SW480 (cell line): ENCODE measurements around the gene ANKZF1.
"Not testable (repeated sequence)": the region's sequence is repeated elsewhere in the genome, so short reads cannot be mapped to it uniquely, and the experiment has no call there.

Experiments
- DNase-seq: peaks from one replicate; pipeline ENCODE4 v3.0.0-alpha.2; 2016; ENCODE audit warnings: low spot score

Gene ANKZF1, protein sequence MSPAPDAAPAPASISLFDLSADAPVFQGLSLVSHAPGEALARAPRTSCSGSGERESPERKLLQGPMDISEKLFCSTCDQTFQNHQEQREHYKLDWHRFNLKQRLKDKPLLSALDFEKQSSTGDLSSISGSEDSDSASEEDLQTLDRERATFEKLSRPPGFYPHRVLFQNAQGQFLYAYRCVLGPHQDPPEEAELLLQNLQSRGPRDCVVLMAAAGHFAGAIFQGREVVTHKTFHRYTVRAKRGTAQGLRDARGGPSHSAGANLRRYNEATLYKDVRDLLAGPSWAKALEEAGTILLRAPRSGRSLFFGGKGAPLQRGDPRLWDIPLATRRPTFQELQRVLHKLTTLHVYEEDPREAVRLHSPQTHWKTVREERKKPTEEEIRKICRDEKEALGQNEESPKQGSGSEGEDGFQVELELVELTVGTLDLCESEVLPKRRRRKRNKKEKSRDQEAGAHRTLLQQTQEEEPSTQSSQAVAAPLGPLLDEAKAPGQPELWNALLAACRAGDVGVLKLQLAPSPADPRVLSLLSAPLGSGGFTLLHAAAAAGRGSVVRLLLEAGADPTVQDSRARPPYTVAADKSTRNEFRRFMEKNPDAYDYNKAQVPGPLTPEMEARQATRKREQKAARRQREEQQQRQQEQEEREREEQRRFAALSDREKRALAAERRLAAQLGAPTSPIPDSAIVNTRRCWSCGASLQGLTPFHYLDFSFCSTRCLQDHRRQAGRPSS

DNA sequence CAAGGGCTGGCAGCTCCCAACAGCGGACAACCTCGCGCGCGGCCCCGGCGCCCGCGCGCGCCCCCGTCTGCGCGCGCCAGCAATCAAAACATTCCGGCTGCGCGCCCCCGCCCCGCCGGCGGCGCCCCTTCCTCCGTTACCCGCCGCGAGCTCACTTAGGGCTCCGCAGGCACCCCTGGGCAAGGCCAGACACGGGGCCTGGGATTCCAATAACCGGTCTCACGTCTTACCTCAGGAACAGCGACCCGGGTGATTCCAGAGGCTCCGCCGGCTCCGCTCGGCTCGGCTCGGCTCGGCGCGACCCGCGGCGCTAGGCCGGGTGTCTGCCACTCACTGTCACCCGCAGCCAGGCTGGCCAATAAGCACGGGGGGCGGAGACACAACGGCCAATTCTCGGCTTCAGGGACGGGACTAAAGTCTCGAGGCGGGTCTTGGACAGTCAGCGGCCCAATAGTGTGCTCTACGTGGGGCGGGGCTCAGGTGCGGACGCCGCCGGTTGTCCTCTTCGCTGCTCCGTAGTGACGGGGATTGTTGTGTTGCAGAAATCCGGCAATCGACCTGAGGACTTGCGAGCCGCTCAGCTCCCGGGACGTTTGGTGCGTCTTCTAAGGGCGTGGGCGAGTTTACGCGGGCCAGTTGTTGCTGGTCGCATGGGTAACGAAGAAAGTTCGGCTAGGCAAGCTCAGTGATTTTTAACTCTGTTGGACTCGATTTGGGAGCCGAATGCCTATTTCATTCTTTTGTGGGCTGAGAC lies at the start of gene ANKZF1, which contains the start of gene ATG9A:
TSS of gene ANKZF1 (plus strand) at position 502 of the 754 bp plus-strand sequence. CDS start 452 bp downstream, outside the sequence.
TSS of gene ATG9A (minus strand) at position 332 of the 754 bp plus-strand sequence. CDS start 1,612 bp downstream, outside the sequence.
- DNase-seq = peak; percentile 99

DNA sequence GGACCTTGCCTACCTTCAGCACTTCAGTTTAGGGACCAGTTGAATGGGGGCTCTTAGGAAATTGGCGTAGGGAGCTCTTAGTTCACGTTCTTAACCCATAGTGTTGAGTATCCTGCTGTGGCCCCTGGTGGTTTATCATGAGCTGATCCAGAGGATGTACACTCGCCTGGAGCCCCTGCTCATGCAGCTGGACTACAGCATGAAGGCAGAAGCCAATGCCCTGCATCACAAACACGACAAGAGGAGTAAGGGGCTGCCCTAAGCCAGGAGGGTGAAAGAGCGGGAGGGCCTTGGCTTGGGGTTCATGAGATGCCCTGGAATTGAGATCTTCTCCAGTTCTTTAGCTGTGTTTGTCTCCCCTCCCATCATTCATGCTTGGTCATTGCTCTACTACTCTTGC lies 48.6 kb upstream of the ANKZF1 start:
- DNase-seq = no peak

DNA sequence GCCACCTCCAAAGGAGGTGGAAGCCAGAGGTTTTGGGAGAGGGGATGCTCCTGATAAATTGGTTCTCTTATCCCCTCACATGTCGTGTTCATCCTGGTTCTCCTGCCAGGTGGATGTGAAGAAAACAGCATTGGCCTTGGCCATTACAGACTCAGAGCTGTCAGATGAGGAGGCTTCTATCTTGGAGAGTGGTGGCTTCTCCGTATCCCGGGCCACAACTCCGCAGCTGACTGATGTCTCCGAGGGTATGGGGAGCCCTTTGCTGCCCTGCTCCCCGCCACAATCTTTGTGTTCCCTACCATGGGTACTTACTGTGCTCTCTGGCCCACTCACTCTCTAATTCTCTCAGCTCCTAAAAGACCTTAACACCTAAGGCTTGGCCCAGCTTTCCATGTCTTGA lies 48.1 kb upstream of the ANKZF1 start:
- DNase-seq = no peak

DNA sequence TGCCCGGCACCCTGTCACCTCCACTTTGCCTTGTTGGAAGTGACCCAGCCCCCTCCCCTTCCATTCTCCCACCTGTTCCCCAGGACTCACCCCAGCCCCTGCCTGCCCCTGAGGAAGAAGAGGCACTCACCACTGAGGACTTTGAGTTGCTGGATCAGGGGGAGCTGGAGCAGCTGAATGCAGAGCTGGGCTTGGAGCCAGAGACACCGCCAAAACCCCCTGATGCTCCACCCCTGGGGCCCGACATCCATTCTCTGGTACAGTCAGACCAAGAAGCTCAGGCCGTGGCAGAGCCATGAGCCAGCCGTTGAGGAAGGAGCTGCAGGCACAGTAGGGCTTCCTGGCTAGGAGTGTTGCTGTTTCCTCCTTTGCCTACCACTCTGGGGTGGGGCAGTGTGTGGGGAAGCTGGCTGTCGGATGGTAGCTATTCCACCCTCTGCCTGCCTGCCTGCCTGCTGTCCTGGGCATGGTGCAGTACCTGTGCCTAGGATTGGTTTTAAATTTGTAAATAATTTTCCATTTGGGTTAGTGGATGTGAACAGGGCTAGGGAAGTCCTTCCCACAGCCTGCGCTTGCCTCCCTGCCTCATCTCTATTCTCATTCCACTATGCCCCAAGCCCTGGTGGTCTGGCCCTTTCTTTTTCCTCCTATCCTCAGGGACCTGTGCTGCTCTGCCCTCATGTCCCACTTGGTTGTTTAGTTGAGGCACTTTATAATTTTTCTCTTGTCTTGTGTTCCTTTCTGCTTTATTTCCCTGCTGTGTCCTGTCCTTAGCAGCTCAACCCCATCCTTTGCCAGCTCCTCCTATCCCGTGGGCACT lies 47.1 kb upstream of the ANKZF1 start:
- no peak for DNase-seq

DNA sequence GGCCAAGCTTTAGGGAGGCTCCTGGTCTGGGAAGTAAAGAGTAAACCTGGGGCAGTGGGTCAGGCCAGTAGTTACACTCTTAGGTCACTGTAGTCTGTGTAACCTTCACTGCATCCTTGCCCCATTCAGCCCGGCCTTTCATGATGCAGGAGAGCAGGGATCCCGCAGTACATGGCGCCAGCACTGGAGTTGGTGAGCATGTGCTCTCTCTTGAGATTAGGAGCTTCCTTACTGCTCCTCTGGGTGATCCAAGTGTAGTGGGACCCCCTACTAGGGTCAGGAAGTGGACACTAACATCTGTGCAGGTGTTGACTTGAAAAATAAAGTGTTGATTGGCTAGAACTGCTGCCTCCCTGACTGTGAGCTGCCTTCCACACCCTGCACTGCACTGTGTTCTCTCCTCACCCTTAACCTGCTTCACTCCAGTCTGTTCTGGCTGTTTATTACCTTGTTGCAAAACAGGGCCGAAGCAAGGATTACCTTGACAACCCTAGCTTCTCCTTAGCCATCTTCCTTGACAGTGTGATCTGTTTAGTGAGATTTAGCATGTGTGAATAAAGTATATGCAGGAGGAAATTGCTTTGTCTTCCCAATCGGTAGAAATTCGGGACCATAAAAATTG lies 46.3 kb upstream of the ANKZF1 start:
- no peak for DNase-seq

DNA sequence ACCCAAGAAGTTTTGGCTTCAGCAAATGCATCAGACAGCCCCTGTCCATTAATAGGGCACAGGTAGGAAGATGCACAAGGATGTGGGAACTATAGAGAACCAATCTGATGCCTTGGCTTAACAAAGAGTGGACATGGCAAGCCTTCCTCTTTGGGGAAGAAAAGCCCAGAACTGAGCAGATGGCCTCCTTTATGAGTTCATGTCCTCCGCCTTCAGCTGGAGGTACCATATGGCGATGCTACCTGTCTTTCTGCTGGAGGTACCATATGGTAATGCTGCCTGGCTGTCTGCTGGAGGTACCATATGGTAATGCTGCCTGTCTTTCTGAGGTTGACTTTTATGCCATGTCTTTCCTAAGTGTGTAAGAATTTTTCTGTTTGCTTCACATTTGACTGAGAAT lies 45.5 kb upstream of the ANKZF1 start:
- no peak for DNase-seq

DNA sequence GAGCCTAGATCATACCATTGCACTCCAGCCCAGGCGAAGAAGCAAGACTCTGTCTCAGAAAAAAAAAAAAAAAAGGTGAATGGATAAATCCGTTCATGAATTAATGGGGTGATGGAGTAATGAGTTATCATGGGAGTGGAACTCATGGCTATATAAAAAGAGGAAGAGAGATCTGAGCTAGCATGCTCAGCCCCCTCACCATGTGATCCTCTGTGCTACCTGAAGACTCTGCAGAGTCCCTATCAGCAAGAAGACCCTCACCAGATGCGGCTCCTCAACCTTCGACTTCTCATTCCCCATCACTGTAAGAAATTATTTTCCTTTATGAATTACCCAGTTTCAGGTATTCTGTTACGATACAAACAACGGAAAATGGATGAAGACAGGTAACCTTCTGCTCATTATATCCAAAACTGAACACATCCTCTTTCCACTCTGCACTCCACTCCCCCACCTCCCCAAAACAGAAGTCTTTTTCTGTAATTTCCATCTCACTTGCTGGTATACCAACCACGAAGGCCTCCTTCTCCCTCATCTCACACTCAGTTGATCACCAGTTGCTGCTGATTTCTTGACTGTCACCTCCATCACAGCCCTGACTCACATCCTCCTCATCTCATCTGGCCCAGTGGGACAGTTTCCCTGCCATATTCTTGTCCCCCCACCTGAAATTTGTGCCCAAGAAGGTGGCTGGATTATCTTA lies 42.7 kb upstream of the ANKZF1 start:
- DNase-seq = no peak

DNA sequence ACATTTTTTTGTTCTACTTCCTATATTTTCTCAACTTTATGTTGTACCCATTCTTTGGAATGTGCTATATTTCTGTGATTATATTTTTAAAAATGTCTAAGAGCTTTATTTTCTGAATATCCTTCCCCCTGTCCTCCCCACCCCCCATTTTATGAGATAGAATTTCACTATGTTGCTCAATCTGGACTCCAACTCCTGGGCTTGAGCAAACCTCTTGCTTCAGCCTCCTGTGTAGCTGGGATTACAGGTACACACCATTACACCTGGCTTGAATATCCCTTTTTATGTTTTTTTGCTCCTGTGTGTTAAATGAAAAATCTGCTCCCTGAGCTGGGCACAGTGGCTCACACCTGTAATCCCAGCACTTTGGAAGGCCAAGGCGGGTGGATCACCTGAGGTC lies 32.2 kb upstream of the ANKZF1 start:
- no peak for DNase-seq

DNA sequence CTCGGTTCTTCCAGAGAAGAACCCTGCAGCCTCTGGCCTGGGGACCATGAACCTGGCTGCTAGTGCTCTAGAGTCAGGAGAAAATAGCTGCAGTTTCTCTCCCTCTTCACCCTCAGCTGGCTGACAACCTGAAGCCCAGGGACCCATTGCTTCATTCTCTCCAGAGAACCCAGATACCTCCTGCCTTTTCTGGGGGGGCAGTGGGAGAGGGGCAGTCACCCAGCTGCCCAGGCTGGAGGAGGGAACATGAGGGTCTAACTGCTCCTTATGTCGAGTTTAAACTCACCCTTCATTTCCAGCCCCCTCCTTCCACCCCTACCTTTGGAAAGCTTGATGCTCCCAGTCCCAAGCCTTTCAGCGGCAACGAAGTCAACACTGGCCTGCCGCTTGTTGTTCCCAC lies 30.6 kb upstream of the ANKZF1 start:
- DNase-seq = no peak

DNA sequence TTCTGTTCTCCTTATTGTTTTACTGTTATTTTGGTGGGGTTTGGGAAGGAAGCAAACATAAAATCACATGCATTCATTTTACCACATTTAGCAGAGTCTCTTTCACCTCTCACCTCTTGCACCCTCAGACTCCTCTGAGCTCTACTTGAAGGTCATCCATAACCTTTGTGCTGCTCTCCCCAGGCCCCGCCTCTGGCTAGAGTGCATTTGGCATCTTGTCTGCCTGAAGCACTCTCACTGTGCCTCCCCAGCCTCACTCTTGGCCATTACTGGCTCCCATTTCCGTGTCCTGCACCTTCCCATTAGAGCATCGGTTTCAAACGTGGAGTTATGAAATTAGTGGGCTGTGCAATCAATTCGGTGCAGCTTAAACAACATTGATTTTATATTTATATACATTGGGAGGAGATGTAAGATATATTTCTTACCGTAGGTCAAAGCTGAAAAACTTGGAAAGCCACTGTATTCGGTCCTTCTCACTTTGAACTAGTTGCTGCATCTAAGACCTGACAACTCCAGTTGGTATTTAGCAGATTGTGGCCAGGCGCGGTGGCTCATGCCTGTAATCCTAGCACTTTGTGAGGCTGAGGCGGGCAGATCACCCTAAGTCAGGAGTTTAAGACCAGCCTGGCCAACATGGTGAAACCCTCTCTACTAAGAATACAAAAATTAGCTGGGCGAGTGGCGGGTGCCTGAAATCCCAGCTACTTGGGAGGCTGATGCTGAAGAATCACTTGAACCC lies 30.0 kb upstream of the ANKZF1 start:
- no peak for DNase-seq

DNA sequence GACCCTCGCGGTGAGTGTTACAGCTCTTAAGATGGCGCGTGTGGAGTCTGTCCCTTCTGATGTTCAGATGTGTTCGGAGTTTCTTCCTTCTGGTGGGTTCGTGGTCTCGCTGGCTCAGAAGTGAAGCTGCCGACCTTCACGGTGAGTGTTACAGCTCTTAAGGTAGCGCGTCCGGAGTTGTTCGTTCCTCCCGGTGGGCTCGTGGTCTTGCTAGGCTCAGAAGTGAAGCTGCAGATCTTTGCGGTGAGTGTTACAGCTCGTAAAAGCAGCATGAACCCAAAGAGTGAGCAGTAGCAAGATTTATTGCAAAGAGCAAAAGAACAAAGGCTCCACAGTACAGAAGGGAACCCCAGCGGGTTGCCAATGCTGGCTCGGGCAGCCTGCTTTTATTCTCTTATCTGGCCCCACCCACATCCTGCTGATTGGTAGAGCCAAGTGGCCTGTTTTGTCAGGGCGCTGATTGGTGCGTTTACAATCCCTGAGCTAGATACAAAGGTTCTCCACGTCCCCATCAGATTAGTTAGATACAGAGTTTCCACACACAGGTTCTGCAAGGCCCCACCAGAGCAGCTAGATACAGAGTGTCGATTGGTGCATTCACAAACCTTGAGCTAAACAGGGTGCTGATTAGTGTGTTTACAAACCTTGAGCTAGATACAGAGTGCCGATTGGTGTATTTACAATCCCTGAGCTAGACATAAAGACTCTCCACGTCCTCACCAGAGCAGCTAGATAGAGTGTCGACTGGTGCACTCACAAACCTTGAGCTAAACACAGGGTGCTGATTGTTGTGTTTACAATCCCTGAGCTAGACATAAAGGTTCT lies 28.9 kb upstream of the ANKZF1 start:
- not testable (repeated sequence) for DNase-seq

DNA sequence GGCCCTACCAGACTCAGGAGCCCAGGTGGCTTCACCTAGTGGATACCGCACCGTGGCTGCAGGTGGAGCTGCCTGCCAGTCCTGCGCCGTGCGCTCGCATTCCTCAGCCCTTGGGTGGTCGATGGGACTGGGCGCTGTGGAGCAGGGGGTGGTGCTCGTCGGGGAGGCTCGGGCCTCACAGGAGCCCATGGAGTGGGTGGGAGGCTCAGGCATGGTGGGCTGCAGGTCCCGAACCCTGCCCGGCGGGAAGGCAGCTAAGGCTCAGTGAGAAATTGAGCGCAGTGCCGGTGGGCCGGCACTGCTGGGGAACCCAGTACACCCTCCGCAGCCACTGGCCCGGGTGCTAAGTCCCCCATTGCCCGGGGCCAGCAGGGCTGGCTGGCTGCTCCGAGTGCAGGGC lies 28.3 kb upstream of the ANKZF1 start:
- not testable (repeated sequence) for DNase-seq

DNA sequence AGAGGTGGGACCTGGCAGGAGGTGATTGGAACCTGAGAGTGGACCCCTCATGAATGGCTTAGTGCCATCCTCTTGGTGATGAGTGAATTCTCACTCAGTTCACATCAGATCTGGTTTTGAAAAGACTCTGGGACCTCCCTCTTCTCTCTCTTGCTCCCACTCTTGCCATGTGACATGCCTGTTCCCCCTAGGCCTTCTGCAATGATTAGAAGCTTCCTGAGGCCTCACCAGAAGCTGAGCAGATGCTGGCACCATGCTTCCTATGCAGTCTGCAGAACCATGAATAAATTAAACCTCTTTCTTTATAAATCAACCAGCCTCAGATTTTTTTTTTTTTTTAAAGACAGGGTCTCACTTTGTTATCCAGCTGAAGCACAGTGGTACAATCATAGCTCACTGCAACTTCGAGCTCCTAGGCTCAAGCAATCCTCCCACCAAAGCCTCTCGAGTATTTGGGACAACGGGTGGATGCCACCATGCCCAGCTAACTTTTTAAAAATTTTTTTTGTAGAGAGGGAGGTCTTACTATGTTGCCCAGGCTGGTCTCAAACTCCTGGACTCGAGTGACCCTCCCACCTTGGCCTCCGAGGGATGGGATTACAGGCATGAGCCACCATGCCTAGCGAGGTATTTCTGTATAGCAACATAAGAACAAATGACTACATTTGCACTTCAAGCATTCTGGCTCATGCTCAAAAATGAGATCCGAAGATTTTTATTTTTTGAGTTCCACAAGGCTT lies 25.0 kb upstream of the ANKZF1 start:
- no peak for DNase-seq

DNA sequence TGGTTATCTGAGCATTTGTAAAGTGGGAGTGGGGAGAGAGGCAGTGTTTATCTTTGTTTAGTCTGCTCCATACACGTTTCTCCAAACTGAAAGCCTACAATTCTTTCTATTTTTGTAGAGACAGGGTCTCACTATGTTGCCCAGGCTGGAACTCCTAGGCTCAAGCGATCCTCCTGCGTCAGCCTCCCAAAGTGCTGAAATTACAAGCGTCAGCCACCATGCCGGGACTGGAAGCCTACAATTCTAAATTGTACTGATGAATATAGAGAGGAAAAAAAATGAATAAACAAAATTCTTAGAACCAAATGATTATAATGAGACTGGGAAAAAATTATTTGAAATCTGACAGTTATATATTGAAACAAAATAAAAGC lies 24.5 kb upstream of the ANKZF1 start:
- no peak for DNase-seq

DNA sequence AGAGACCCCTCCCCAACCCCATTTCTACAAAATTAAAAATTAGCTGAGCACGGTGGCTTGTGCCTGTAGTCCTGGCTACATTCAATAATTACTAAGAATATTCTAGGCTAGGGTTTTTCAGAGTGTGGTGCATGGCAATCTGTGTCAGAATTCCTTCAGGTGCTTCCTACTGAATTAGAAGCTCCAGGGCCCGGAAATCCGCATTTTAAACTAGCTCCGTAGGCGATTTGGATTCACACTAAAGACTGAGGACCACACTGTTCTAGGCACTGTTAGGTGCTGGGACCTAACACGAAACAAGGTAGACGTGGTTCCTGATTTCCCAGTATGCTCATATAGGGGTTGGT lies 23.7 kb upstream of the ANKZF1 start:
- no peak for DNase-seq

DNA sequence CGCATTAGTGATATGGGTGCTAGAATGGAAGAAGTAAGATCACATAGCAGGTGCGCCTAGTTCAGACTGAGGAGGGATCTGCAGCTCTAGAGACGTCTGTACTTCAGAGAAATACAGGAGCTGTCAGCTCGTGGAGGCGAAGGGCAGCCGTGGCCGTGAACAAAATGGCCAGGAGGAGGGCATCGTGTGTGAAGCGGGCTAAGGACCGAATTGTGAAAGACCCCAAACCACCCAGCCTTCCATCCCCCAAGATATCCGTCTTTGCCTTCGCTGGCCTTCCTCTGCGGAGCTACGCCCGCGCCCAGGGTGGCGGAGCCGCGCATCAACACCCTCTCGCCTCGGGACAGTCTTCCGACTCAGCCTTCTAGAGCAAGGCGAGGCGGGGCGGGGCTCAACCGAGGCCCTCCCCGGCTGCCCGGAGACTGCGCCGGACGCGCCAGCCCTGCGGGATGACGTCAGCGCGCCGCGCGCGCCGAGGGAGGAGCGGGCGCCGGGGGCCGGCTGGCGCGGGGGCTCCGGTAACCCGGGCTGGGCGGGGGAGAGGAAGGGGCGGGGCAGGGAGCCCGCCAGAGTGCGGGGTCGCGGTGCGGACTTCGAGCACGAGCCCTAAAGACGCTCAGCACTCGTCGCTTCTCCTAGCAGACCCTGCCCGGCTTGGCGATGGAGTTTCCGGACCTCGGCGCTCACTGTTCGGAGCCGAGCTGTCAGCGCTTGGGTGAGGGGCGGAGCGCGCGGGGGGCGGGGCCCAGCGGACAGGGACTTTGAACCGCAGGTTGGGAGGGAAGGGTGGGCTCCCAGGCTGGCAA lies 23.1 kb upstream of the ANKZF1 start, which contains the start of gene ZFAND2B:
TSS of gene ZFAND2B (plus strand) at position 455 of the 806 bp plus-strand sequence. CDS start at position 661, 206 bp downstream.
- DNase-seq = peak; percentile 84

DNA sequence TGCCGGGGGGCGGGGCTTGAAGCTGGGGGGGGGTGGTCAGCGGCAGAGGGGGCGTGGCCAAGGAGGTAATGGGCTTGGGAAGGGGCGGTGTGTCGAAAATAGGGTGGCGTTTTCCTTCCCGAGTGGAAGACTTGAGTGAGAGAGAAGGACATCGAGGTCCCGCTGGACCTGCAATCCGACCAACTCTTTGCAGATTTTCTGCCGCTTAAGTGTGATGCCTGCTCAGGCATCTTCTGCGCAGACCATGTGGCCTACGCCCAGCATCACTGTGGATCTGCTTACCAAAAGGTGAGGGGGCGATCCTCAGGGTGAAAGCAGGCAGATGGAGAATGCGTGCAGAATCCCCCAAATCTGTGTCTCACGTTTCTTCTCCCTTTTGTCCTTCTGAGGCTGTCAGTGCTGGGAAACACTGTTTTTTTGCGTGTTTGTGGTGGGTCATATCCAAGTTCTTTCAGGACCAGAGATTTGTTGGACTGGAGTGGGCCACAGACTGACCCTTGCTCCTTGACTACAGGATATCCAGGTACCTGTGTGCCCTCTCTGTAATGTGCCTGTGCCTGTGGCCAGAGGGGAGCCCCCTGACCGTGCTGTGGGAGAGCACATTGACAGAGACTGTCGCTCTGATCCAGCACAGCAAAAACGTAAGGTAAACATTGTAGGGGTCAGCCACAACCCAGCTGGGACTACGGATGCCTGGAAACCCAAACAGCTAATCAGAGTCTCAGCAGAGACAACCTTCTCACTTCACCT lies 22.3 kb upstream of the ANKZF1 start:
- DNase-seq = no peak
